Kidney glomerular epithelial cell (primary cell): ENCODE measurements around the gene MRPL36.

Experiments used
- DNase-seq: peaks from one replicate; lab custom pipeline; 2025; lab: John Stamatoyannopoulos, UW

Gene MRPL36

DNA sequence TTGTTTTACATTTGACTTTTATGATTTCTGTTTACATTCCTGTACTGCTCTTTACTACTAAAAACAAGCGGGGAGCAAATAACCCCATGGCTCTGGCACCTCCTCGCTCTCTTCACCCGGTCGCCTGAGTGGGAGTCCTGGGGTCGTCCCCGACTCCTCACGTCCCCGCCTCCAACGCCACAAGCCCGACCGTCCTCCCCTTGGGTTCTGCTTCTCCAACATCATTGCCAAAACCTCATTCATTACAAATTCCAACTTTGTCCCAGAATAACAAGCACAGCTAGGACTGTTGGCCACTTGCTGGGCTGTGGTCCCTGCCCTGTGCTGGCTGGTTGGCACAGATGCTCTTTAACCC is 35.1 kb downstream of the MRPL36 start:
- DNase-seq = no peak

DNA sequence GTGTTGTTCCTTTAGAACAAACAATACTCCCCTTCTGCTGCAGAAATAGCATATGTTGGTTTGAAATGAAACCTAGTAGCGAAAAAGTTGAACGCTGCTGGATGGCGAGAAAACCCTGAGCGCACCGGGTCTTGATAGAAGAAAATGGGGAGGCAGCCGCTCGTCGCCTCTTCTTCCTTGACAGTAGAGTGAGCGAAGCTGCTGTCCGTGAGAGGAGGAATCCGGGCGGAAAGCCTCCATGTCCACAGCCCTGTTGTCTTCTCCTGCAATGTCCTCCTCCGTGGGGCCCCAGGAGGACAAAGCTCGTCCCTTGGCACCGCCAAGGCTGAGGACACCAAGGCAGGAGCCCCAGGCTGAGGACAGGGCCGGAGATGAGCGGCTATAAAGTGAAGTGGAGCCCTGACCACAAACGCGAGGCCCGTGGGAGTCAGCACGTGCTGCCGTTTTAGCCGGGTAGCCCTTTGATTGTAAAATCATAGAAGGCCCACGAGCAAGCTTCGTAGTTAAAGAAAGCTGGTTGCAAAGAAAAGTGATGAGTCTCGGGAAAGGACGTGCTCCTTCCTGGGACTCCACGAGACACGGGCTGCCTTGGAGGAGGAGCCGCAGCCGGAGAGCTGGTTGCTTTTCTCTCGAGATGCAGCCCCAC is 35.6 kb downstream of the MRPL36 start:
- DNase-seq = no peak

DNA sequence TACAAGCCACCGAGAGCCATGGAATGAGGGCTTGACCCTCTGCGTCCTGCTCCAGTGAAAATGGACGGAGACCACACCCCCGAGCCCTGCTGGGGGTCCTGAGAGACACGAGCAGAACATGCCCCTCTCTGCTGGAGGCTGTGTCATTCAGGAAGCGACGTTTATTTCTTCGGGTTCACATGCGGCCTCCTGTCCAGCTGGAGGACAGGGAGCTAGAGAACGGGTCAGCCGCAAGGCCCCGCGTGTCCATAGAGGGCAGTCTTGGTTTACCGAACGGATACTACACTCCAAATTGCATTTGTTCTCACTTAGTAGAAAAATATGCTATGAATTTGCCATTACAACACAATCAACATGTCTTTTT is 36.1 kb downstream of the MRPL36 start:
- DNase-seq = peak; percentile 17

DNA sequence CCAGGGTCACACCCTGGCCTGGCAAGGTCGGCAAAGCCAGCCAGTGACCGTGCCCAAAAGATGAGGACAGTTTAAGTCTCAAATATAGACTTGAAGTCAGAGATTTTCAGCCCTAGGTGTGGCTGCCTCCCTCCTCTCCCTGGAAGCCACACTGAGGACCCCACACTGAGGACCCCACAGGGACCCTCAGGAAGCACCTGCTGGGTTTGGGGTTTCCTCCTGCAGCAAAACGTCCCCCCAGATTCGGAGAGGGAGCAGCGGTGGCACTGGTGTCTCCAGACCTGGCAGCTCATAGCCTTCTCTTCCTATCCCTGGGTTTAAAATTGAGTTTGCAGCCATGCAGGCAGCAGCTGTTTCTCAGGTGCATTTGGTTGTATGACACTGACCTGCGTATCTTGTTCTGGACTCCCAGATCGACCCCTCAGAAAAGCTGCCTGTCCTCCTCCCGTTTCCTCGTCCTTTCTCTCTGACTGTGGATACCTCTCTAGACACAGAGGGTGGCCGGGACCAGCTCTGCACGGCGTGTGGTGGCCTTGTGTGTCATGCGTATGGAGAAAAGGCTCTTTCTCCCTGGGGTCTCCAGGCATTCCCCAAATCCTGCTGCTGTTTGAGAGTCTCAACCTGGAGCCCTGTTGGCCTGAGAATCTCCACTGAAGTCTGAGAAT is 36.6 kb downstream of the MRPL36 start:
- no peak for DNase-seq

DNA sequence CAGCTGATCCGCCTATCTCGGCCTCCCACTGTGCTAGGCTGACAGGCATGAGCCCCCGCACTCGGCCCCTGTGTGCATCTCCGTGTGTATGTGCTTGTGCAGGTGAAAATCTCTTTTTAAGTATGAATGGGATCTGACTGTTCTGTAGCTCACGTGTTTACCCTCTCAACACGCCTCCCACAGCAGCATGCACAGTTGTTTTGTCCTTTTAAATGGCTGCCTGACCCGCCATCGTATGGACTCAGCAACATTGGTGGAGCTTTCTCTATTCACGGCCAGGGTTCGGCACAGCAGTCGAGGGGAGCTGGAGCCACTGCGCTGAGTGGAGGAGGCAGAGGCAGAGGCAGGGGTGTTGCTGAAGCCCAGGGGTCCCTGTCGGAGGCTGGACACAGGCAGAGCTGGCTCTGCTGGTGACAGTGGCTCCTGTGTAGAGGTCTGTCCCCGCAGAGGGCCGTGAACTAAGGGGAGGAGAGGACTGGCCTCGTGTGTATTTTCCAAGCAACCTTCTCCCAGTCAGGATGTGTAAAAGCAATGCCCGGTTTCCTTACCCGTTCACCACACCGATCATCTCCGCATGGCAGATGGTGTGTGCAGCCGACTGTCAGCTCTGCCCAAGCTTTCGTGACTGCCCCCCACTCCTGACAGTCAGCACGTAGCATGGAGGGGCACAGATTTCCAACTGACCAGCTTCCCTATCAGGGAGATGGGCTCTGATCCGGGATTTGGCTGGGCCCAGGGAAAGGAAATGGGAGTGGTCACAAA is 37.3 kb downstream of the MRPL36 start:
- DNase-seq = no peak

DNA sequence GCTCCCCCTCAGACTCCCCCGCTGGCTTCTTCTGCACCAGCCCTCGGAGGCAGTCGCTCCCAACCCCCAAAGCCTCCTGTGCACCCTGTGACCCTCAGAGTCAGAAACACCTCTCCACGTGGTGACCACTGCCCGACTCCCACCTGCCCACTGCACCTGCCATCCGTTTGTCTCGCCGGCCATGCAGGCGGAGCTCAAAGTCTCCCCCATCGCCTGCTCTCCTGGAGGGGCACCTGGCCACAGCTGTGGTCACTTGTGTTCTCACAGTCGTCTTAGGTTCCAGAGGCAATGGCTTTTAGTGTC is 38.2 kb downstream of the MRPL36 start:
- DNase-seq = no peak

DNA sequence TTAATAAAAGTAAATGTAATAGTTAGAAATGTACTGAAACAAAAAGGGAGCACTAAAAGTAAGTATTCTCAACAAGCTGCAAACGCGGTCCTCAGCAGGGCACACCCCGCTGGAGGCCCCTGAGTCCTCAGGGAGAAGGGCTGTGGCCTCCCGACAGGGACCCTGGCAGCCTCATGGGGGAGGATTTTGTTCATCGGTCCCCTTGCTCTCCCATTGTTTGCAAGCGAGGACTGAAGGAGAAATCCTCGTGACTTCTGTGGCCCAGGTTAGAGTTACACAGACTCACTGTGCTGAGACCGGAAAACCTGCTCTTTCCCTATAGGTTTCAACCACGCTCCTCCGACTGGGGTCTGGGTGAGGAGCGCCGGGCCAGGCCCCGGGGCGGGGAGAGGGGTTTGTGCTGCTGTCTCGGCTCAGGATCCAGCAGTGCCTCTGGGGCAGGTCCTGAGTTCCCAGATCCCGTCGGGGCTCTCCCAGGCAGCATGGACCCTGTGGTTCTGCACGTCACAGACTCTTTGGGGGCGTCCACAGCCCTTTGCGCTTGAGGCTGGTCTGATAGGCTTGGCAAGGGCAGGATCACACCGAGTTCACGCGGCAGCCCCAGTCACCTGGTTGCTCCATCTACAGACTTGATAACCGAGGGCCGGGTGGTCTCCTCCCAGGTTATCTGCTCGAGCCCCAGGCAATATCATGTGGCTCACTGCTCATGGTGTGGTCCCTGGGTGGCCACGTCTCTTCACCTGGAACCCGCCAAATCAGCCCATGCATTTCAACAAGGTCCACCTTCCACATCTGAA is 38.8 kb downstream of the MRPL36 start:
- DNase-seq = no peak

DNA sequence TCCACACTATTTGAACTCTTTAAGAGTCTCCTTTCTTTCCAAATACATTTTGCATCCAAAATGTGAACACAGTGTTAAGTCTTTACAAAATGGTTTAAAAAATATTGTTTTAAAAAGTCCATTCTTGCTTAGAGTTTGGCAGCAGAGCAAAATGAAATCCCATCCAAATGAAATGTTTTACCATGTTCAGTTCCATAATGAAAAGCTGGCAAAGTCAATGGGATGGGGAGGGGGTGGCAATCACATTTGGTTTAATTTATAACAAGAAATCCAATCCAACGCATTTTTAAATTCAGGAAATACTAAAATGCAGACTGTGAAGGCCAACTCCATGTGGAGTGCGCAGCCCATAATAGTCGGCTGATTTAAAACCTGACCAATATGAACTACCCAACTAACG is 39.4 kb downstream of the MRPL36 start:
- no peak for DNase-seq

DNA sequence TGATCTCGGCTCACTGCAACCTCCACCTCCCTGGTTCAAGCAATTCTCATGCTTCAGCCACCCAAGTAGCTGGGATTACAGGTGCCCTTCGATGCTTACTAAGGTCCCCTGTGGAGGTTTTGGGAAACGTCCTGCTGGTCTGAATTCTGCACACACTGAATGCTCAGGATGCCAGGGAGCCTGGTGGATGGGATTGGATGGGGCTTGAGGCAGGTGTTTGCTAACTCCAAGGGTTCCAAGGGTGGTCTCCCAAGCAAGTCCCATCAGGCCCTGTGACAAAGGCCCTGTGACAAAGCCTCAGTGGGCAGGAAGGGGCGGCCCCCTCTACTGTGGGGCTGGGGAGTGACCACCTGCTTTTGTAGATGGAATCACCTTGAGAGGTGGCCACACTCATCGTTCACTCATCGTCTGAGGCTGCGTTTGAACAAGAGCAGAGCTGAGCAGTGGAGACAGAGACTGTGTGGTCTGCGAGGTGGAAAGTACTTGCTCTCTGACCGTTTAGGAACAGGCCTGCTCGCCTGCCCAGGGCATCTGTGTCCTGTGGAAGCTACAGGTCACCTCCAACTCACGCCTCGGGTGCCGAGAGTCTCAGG is 40.2 kb downstream of the MRPL36 start:
- no peak for DNase-seq

DNA sequence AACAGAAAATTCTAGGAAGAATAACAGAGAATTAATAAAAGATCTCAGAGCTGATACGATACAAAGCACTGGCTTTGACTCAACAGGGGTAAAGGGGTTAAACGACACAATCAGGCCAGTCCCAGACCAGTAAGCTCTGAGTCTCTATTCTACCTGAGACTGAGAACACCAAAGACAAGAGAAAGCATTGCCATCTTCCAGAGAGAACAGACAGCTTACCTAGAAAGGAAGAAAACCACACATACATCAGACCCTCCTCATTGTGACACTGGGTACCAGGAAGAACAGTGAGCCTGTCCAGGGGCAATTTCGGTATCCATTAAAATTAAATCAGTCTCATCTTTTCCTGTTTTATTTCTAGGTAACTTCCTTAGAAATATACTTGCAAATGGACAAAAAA is 41.1 kb downstream of the MRPL36 start:
- no peak for DNase-seq

DNA sequence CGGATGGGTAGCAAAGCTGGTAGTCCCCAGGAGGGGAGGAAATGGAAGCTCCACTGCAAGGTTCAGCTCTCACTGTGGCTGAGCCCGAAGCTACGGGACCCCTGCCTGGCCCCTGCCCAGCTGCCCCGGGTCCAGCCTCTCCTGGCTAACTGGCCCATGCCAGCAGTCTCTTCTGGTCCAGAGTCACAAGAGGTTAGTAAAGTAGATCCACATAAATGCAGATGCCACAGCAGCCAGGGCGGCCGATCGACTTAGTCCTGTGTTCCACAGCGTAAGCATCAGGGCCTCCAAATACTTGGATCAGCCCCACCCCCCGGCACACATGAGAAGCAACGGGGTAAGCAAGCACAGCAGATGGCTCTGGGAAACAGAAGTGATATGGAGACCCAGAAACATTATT is 42.1 kb downstream of the MRPL36 start:
- DNase-seq = no peak

DNA sequence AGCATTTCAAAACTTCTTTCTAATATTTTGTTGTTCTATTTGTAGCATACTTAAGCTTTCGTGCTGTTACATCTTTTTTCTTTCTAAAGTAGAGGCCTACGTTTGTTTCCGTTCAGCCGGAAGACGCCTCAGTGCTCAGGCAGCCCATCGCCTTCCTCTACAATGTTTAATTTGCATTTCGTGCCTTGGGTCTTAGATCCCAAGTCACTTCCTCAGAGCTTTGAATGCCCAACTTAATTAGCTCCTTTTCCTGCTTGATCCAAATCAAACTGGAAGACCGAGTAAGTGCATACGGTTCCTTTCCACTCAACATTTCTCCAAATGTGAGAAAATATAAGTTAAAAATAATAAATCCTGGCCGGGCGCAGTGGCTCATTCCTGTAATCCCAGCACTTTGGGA is 43.2 kb downstream of the MRPL36 start:
- DNase-seq = no peak

DNA sequence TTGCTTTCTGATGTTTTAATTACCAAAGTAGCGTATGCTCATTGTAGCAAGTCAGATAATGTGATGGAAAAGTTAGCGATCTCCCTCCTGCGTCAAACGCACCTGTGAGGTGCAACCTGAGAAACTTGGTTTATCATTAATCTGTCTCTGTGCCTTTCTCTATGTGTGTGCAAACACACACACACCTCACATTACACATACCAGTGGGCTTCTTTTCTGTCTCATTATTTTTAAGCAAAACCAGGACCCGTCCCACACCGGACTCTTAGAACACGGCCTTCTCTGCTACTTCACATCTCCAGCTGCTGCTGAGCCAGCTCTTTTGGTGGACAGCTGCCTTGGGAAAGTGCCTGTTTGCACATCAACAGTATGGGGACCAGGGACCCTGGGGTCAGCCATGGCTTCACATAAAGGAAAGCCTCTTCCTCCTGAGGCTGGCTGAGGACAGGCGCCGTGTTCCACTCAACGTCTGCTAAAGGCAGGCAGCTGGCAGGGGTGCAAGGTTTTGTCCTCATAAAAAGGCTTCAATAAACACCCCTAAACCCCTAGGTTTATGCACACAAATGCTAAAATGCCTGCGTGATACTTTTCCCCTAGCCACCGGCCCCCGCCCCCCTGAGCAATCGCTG is 44.2 kb downstream of the MRPL36 start:
- DNase-seq = no peak

DNA sequence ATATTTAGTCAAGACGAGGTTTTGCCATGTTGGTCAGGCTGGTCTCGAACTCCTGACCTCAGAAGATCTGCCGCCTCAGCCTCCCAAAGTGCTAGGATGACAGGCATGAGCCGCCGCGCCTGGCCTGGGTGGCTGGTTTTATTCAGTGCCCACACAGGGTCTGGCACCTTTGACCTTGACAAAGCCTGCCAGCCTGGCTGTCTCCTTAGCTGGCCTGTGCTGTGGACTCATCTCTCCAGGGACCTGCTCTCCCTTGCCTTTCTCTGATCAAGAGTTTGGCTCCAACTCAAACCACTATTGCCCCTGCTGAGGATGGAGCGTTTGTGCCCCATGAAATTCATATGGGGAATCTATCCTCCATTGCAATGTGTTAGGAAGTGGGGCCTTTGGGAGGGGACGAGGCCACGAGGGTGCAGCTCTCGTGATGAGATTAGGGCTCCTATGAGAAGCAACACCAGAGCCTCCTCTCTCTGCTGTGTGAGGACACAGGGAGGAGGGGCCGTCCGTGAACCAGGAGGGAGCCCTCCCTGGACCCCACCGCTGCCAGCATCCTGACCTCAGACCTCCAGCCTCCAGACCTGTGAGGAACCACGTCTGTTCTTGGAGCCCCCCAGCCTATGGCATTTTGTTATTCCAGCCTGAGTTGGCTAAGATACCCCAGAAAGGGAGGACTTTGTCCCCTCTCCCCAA is 45.0 kb downstream of the MRPL36 start:
- no peak for DNase-seq

DNA sequence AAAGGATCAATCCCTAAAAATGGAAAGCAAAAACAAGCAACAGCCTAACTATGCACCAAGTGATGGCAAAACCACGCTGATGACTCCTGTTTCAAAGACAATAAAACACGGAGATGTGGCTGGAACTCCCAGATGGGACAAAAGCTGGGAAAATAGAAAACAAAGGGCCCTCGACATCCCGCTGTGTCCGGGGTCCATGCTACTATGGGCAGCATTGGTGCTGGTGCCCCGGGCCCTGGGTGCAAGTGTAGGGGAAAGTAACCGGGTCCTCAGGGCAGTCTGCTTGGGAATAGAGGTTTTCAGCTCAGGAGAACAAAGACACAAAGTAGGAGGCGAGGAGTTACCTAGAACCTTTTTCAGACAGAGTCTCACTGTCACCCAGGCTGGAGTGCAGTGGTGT is 46.1 kb downstream of the MRPL36 start:
- DNase-seq = no peak

DNA sequence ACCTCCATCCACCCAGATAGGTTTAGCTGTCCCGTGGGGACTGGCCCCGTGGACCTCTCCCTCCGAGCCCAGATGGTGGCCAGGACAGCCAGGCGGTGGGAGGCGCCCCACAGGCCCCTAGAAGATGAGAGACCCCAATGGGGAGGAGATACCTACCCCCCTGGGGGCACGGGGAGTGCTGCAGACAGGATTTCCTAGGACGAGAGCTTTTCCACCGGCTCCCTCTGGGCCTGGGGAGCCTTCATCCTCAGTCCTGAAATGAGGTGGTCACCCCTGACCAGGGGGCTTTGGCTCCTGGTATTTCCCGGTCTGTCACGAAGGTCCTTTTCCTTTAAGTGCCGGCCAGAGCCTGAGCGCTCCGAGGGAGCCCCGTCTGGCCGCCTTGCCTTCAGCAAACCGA is 46.8 kb downstream of the MRPL36 start:
- DNase-seq = no peak

DNA sequence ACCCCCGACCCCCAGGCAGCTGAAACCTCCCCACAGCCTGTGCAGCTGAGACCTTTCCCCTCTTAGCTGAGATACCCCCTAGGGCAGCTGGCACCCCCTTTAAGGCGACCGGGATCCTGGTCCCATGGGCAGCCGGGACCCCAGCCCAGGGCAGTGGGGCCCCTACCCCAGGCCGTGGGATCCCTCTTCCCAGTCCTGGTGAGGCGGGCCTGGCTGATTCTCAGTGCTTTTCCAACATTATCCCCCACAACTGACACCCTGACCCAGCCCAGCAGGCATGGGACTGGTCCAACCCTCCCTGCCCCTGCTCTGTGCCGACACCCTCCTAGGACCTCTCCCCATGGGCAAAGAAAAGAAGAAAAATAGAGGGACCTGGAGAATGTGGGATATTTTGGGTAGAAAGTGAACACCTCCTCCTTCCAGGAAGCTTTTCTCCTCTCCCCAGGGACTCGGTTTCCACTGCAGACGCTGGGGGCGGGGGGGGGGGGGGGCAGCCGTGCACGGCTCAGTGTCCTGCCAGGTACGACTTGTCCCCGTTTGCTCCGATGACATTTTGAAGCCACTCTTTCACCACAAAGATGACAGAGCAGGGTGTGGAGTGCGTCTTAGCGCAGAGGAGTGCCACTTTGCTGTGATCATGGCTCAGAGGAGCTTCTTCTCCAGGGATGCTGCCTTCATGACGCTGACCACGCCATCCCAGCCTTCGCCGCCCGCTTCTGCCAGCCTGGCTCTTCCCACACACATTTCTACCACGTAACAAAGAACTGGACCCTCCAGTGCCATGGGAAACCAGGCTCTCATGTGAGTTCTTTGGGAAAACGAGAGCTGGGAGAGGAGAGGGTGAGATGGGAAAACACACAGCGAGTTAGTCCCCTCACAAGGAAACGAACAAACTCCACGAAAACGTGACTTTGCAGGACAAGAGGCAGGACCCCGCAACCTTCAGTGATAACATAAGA is 47.5 kb downstream of the MRPL36 start:
- no peak for DNase-seq

DNA sequence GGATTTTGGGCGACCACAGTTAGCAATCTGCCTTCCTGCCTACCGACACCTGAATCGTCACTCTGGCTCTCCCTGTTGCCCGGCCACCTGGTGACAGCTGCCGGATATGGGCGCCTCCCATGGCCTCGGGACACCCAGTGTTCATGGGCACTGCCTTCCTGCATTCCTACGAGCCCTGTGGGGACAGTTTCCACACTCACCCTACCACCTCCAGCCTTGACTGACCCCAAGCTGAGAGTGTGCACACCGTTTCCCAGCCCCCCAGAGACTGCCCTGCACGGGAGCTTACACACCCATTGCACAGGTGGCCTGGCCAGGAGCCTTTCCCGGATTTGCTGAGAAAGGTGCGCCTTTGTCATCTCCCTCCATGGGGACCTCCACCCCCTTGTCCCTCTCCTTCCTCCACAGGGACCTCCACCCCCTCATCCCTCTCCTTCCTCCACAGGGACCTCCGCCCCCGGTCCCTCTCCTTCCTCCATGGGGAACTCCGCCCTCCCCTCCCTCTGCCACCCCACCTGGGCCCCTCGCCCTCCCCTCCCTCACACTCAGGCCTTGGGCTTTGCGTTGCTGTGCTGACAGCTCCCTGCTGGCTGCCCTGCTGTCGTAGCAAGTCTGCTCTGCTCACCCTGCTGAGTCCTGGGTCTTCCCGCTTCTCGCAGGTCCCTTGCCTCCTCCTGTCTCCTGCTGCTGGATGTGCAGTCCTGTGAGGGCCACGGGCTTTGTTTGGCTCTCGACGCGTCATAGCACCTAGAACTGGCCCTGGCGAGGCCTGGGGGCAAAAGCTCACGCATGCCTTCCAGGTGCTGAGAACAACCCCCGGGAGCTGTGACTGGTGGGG is 48.4 kb downstream of the MRPL36 start:
- no peak for DNase-seq

DNA sequence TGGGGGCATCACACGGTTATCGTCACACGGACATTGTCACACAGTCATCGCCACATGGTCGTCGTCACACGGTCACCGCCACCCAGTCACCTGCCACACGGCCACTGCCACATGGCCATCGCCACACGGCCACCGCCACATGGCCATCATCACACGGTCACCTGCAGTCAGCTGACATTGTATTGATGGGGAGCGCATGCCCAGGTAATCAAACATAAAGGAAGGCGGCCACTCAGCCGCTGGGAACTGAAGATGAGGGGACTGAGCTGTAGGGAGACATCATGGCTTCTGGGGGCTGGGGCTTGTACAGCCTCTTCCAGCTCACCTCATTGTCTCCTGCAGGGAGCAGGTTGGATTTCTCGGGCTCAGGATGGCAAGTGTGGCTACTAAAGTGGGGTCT is 49.2 kb downstream of the MRPL36 start:
- DNase-seq = no peak
